ENCODE results near the gene TBC1D14.
"Not testable (repeated sequence)": the region's sequence is repeated elsewhere in the genome, so short reads cannot be mapped to it uniquely, and the experiment has no call there.

The TBC1D14 gene

GRCh38 chr4:6956087-6956433, 46.4 kb downstream of the TBC1D14 start:
- DNase-seq = no peak

- no peak for DNase-seq
Measured at GRCh38 chr4:6956434-6957147, 47.0 kb downstream of the TBC1D14 start.

GRCh38 chr4:6957148-6957520, 47.5 kb downstream of the TBC1D14 start:
- no peak for DNase-seq

GRCh38 chr4:6957994-6958393, 48.4 kb downstream of the TBC1D14 start:
- no peak for DNase-seq

- DNase-seq = no peak
Measured at GRCh38 chr4:6959261-6959660, 49.6 kb downstream of the TBC1D14 start.

- DNase-seq = no peak
Measured at GRCh38 chr4:6960154-6960553, 50.5 kb downstream of the TBC1D14 start.

GRCh38 chr4:6960628-6961412, 51.2 kb downstream of the TBC1D14 start:
- DNase-seq = no peak

- no peak for DNase-seq
Measured at GRCh38 chr4:6961496-6962210, 52.0 kb downstream of the TBC1D14 start.

- DNase-seq = no peak
Measured at GRCh38 chr4:6962211-6963041, 52.8 kb downstream of the TBC1D14 start.

GRCh38 chr4:6963139-6963611, 53.5 kb downstream of the TBC1D14 start:
- DNase-seq = no peak

GRCh38 chr4:6964858-6965257, 55.2 kb downstream of the TBC1D14 start:
- DNase-seq = no peak

GRCh38 chr4:6965329-6965728, 55.7 kb downstream of the TBC1D14 start:
- no peak for DNase-seq

GRCh38 chr4:6967846-6968340, 58.3 kb downstream of the TBC1D14 start:
- DNase-seq = no peak

GRCh38 chr4:6968496-6968895, 58.9 kb downstream of the TBC1D14 start:
- DNase-seq = no peak

GRCh38 chr4:6969826-6970800, 60.5 kb downstream of the TBC1D14 start:
- no peak for DNase-seq

GRCh38 chr4:6971536-6972374, 62.1 kb downstream of the TBC1D14 start:
- no peak for DNase-seq

- DNase-seq = no peak
Measured at GRCh38 chr4:6972375-6972650, 62.7 kb downstream of the TBC1D14 start.

- no peak for DNase-seq
Measured at GRCh38 chr4:6972911-6973310, 63.3 kb downstream of the TBC1D14 start.

- DNase-seq = peak; percentile 86
Measured at GRCh38 chr4:6974138-6974848, 64.7 kb downstream of the TBC1D14 start.

GRCh38 chr4:6977846-6978245, 68.2 kb downstream of the TBC1D14 start:
- not testable (repeated sequence) for DNase-seq
